GM18502 (cell line): ENCODE results near the gene SPAG16.
"Not testable (repeated sequence)": the region's sequence is repeated elsewhere in the genome, so short reads cannot be mapped to it uniquely, and the experiment has no call there.

Experiments
- ATAC-seq: cut with Tn5 transposase; IDR thresholded peaks from one replicate; pipeline ENCODE4 v1.9.1; 2021; ENCODE audit warnings: mild to moderate bottlenecking; ENCODE audit not compliant: unreplicated experiment, poor library complexity

Gene SPAG16

GRCh38 chr2:213407027-213407426, 122.8 kb downstream of the SPAG16 start:
- not testable (repeated sequence) for ATAC-seq

GRCh38 chr2:213408426-213409070, 124.3 kb downstream of the SPAG16 start:
- not testable (repeated sequence) for ATAC-seq

GRCh38 chr2:213410687-213411086, 126.4 kb downstream of the SPAG16 start:
- ATAC-seq = not testable (repeated sequence)

- ATAC-seq = no peak
Observed at GRCh38 chr2:213411582-213412289, 127.5 kb downstream of the SPAG16 start.

- no peak for ATAC-seq
Observed at GRCh38 chr2:213415093-213415492, 130.8 kb downstream of the SPAG16 start.

- no peak for ATAC-seq
Observed at GRCh38 chr2:213416832-213417231, 132.6 kb downstream of the SPAG16 start.

GRCh38 chr2:213419980-213420379, 135.7 kb downstream of the SPAG16 start:
- ATAC-seq = no peak

- ATAC-seq = no peak
Observed at GRCh38 chr2:213420828-213421385, 136.6 kb downstream of the SPAG16 start.

- ATAC-seq = no peak
Observed at GRCh38 chr2:213422211-213422610, 137.9 kb downstream of the SPAG16 start.

- ATAC-seq = no peak
Observed at GRCh38 chr2:213425618-213426017, 141.4 kb downstream of the SPAG16 start.

- no peak for ATAC-seq
Observed at GRCh38 chr2:213429516-213429915, 145.3 kb downstream of the SPAG16 start.

GRCh38 chr2:213443921-213444320, 159.7 kb downstream of the SPAG16 start:
- ATAC-seq = no peak

GRCh38 chr2:213451542-213452239, 167.4 kb downstream of the SPAG16 start:
- no peak for ATAC-seq

GRCh38 chr2:213455316-213456008, 171.2 kb downstream of the SPAG16 start:
- ATAC-seq = no peak

GRCh38 chr2:213475433-213475832, 191.2 kb downstream of the SPAG16 start:
- ATAC-seq = no peak

- no peak for ATAC-seq
Observed at GRCh38 chr2:213476641-213477040, 192.4 kb downstream of the SPAG16 start.

- ATAC-seq = no peak
Observed at GRCh38 chr2:213490087-213490486, 205.8 kb downstream of the SPAG16 start.

GRCh38 chr2:213491376-213491775, 207.1 kb downstream of the SPAG16 start:
- ATAC-seq = no peak

- no peak for ATAC-seq
Observed at GRCh38 chr2:213496226-213496625, 212.0 kb downstream of the SPAG16 start.

- no peak for ATAC-seq
Observed at GRCh38 chr2:213500881-213501280, 216.6 kb downstream of the SPAG16 start.
